GM12878 (cell line): ENCODE results near the gene POSTN. TPM values are rescaled to one million over a fixed set of nuclear protein-coding genes. Genes with fewer than 3 reads are reported as not detected.

Experiments used
- ATAC-seq: fragments of 200-7000 bp; cut with Tn5 transposase; 3 replicates; pipeline ENCODE4 v1.9.1; 2020; ENCODE audit warnings: mild to moderate bottlenecking, moderate library complexity
- BruUV-seq: library from RNA; stranded (reverse); fragments of 400-500 nt; replicated peaks from 2 replicates; lab custom pipeline; 2021; lab: Mats Ljungman, UMichigan
- CTCF ChIA-PET: fragments of 300-600 bp; sonication (Branson Sonifier 250); formaldehyde crosslinking; extraction: SDS; loops from one replicate; lab custom pipeline; 2021; ENCODE audit warnings: inconsistent platforms; lab: Yijun Ruan, JAX
- POLR2A ChIA-PET: fragments of 350-600 bp; formaldehyde crosslinking; extraction: SDS; loops from one replicate; lab custom pipeline; 2021; ENCODE audit warnings: inconsistent platforms; lab: Charles Lee
- RAD21 ChIA-PET: fragments of 300-600 bp; sonication (Branson Sonifier 250); formaldehyde crosslinking; loops from one replicate; lab custom pipeline; 2023; ENCODE audit warnings: antibody characterized with exemption; ENCODE audit not compliant: unreplicated experiment; lab: Charles Lee
- SMC1A ChIA-PET: fragments of 300-600 bp; sonication (Branson Sonifier 250); formaldehyde crosslinking; loops from one replicate; lab custom pipeline; 2023; ENCODE audit not compliant: unreplicated experiment, uncharacterized antibody; lab: Charles Lee
- DNase-seq: peaks from one replicate; pipeline ENCODE4 v3.0.0-alpha.2; 2011; ENCODE audit warnings: low read depth, low spot score
- FAIRE-seq: peaks from 3 replicates; lab custom pipeline; 2011; peaks lifted over from hg19 to GRCh38; lab: Jason Lieb, UNC
- H2AFZ ChIP-seq: 2 replicates; pipeline ENCODE4 v1.6.0; 2011; ENCODE audit warnings: low read depth, low read length, control low read depth; ENCODE audit not compliant: control insufficient read depth
- H3K27ac ChIP-seq: 2 replicates; pipeline ENCODE4 v1.5.1; 2011; ENCODE audit warnings: control low read depth; ENCODE audit not compliant: control insufficient read depth, insufficient read depth
- H3K27me3 ChIP-seq, 2 experiments: replicated peaks in 1 of 2; 2 replicates each; pipeline versions ENCODE4 v1.6.0 to v1.6.1; 2011; ENCODE audit warnings: low read length in 1 of 2; ENCODE audit not compliant: control insufficient read depth in 2 of 2, insufficient read depth in 2 of 2
- H3K36me3 ChIP-seq, 2 experiments: 2 replicates each; pipeline ENCODE4 v1.5.1; 2011; ENCODE audit warnings: low read length in 1 of 2; ENCODE audit not compliant: control insufficient read depth in 2 of 2, insufficient read depth in 2 of 2
- H3K4me1 ChIP-seq: 2 replicates; pipeline ENCODE4 v1.6.1; 2011; ENCODE audit warnings: mild to moderate bottlenecking, low read length, moderate library complexity, mixed read lengths; ENCODE audit not compliant: control insufficient read depth, insufficient read depth
- H3K4me2 ChIP-seq: 2 replicates; pipeline ENCODE4 v1.6.0; 2011; ENCODE audit warnings: control low read depth; ENCODE audit not compliant: control insufficient read depth, insufficient read depth
- H3K4me3 ChIP-seq: fragments of 200-600 bp; sonication (generic); 2 replicates; pipeline ENCODE4 v1.5.1; 2016
- H3K79me2 ChIP-seq: 2 replicates; pipeline ENCODE4 v1.6.0; 2011; ENCODE audit warnings: low read length; ENCODE audit not compliant: control insufficient read depth, insufficient read depth
- H3K9ac ChIP-seq: 2 replicates; pipeline ENCODE4 v1.8.0; 2011; ENCODE audit warnings: low read length, control low read depth, mixed read lengths; ENCODE audit not compliant: control insufficient read depth, insufficient read depth
- H3K9me3 ChIP-seq: replicated peaks from 3 replicates; pipeline ENCODE4 v1.5.1; 2011; ENCODE audit warnings: mild to moderate bottlenecking, low read length; ENCODE audit not compliant: control insufficient read depth, insufficient read depth
- H4K20me1 ChIP-seq: 2 replicates; pipeline ENCODE4 v1.6.0; 2011; ENCODE audit not compliant: control insufficient read depth, insufficient read depth
- ATF2 ChIP-seq: IDR thresholded peaks from 2 replicates; pipeline ENCODE4 v1.6.1; 2012; ENCODE audit warnings: low read length, inconsistent platforms
- BCL11A ChIP-seq: IDR thresholded peaks from 2 replicates; pipeline ENCODE4 v1.6.1; 2011; ENCODE audit warnings: low read depth, low read length
- GABPA ChIP-seq: IDR thresholded peaks from 2 replicates; pipeline ENCODE4 v1.6.1; 2014; ENCODE audit warnings: antibody characterized with exemption, low read depth, mild to moderate bottlenecking, inconsistent platforms
- IKZF2 ChIP-seq, 2 experiments: fragments of 450-650 bp; IDR thresholded peaks; 2 replicates each; pipeline ENCODE4 v1.6.1; 2017; ENCODE audit warnings: mild to moderate bottlenecking in 2 of 2, moderate library complexity in 2 of 2
- KAT2A ChIP-seq: conservative IDR thresholded peaks from 2 replicates; pipeline ENCODE4 v1.6.1; 2011; ENCODE audit warnings: low read depth, low read length; ENCODE audit not compliant: control insufficient read depth
- MLLT1 ChIP-seq: fragments of 450-650 bp; IDR thresholded peaks from 2 replicates; pipeline ENCODE4 v1.6.1; 2016; ENCODE audit warnings: mild to moderate bottlenecking
- NFXL1 ChIP-seq: fragments of 450-650 bp; IDR thresholded peaks from 2 replicates; pipeline ENCODE4 v1.6.1; 2017; ENCODE audit warnings: antibody characterized with exemption, mild to moderate bottlenecking, borderline replicate concordance
- PML ChIP-seq: IDR thresholded peaks from 2 replicates; pipeline ENCODE4 v1.6.1; 2012; ENCODE audit warnings: low read length, inconsistent platforms
- STAT1 ChIP-seq: fragments of 450-650 bp; conservative IDR thresholded peaks from 2 replicates; pipeline ENCODE4 v1.6.1; 2014; ENCODE audit warnings: antibody characterized with exemption, mild to moderate bottlenecking
- WRNIP1 ChIP-seq: IDR thresholded peaks from 2 replicates; pipeline ENCODE4 v1.6.1; 2011; ENCODE audit warnings: low read depth, low read length, improper control_type of control experiment, borderline replicate concordance
- WGBS: methylation state at CpG from one replicate; pipeline ENCODE4 v1.1.6; 2016; ENCODE audit warnings: low lambda C conversion rate; ENCODE audit not compliant: insufficient replicate concordance, insufficient coverage; ENCODE audit errors: missing lambda C conversion rate; 5-methylcytosine and 5-hydroxymethylcytosine counted together
- in situ Hi-C: fragments of 300-500 bp; cut with MboI; formaldehyde crosslinking; loops from 9 replicates; pipeline ENCODE4 v1.14.3; 2018; ENCODE audit warnings: mixed read lengths
- intact Hi-C: fragments of 100-400 bp; cut with micrococcal nuclease; formaldehyde crosslinking; loops from one replicate; pipeline ENCODE4 v1.14.2; 2022; ENCODE audit not compliant: unreplicated experiment
- polyA plus RNA-seq, 11 experiments: library from polyadenylated mRNA; depleted of rRNA in 4 of 11; unstranded in 6 of 11; stranded (reverse) in 5 of 11; fragments of >200 nt; fragmentation: Nextera tagmentation in 4 of 11; fragmentation: Illumina TruSeq in 1 of 11; extraction: Ambion mirVana in 4 of 11; extraction: Trizol in 1 of 11; gene quantifications; 1 replicate in 1 of 11; 2 replicates in 10 of 11; pipeline versions ENCODE4 v1.2.1 to v1.2.3, GENCODE V29; 2011 to 2016; ENCODE audit warnings: inconsistent platforms in 2 of 11, missing spikeins in 2 of 11, low read depth in 1 of 11
- total RNA-seq, 4 experiments: library from RNA; depleted of rRNA in 3 of 4; stranded (reverse); fragments of >200 nt in 3 of 4; fragmentation: Illumina TruSeq in 1 of 4; extraction: Trizol in 1 of 4; gene quantifications; 2 replicates each; pipeline versions ENCODE4 v1.2.1 to v1.2.3, GENCODE V29; 2013 to 2021
- TF ChIP-seq, protein P1 (sequence below): fragments of 450-650 bp; IDR thresholded peaks from 2 replicates; pipeline ENCODE4 v1.6.1; 2018; ENCODE audit warnings: mild to moderate bottlenecking, low read depth, moderate library complexity; ENCODE audit not compliant: partially characterized antibody

POSTN gene
- total and polyA plus RNA-seq, 10 of the 15 experiments (the other 5 are each of a cell fraction or from before 2014, with no cell fraction given) = 0.05 to 0.13 (median 0.08) TPM; not detected in 7

- in situ Hi-C loops (no loop called here), intact Hi-C loops (no loop called here)
- Histone ChIP-seq H2AFZ (no peak overlapping the region), H3K27ac (no peak overlapping the region), H3K36me3 (no peaks in the 10 kb centered on the region), H3K79me2 (no peaks in the 10 kb centered on the region), H4K20me1 (no peaks in the 10 kb centered on the region), H3K9me3 (no peaks in the 10 kb centered on the region), H3K27me3 (no peaks in the 10 kb centered on the region), H3K9ac (no peak overlapping the region), H3K4me3 (no peak overlapping the region), H3K4me1 (no peaks in the 10 kb centered on the region), H3K4me2 (no peak overlapping the region)
- ATAC-seq = no peak
- ChIA-PET CTCF (interaction anchor here (0.7 kb wide), 1 partner anchor 10 kb away, joined by 3 read pairs; no protein-coding TSS in a partner anchor), RAD21 (interaction anchor here (0.7 kb wide), 1 partner anchor 8 kb away, joined by 4 read pairs; no protein-coding TSS in a partner anchor), POLR2A (no interaction called here), SMC1A (no interaction called here)
- BruUV-seq = no TSS peak
- FAIRE-seq = no peak
- no peak for DNase-seq
- WGBS = 0% methylated on average over 2 of the region's 2 CpGs
- no peak for TF ChIP-seq MLLT1
- TF ChIP-seq IKZF2 (IDR thresholded peaks at IDR 0.05) = no peak
- no peak for TF ChIP-seq GABPA
- TF ChIP-seq NFXL1 = no peak
- no peak for TF ChIP-seq WRNIP1
- TF ChIP-seq PML = no peak
- no peak for TF ChIP-seq KAT2A
- TF ChIP-seq BCL11A = no peak
- TF ChIP-seq, protein P1, sequence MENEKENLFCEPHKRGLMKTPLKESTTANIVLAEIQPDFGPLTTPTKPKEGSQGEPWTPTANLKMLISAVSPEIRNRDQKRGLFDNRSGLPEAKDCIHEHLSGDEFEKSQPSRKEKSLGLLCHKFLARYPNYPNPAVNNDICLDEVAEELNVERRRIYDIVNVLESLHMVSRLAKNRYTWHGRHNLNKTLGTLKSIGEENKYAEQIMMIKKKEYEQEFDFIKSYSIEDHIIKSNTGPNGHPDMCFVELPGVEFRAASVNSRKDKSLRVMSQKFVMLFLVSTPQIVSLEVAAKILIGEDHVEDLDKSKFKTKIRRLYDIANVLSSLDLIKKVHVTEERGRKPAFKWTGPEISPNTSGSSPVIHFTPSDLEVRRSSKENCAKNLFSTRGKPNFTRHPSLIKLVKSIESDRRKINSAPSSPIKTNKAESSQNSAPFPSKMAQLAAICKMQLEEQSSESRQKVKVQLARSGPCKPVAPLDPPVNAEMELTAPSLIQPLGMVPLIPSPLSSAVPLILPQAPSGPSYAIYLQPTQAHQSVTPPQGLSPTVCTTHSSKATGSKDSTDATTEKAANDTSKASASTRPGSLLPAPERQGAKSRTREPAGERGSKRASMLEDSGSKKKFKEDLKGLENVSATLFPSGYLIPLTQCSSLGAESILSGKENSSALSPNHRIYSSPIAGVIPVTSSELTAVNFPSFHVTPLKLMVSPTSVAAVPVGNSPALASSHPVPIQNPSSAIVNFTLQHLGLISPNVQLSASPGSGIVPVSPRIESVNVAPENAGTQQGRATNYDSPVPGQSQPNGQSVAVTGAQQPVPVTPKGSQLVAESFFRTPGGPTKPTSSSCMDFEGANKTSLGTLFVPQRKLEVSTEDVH = no peak
- TF ChIP-seq ATF2 = no peak
- TF ChIP-seq STAT1 = no peak
Observed at GRCh38 chr13:37529751-37530385, 68.7 kb downstream of the POSTN start.
